ENCODE data around the gene CFAP77.

Gene CFAP77

DNA sequence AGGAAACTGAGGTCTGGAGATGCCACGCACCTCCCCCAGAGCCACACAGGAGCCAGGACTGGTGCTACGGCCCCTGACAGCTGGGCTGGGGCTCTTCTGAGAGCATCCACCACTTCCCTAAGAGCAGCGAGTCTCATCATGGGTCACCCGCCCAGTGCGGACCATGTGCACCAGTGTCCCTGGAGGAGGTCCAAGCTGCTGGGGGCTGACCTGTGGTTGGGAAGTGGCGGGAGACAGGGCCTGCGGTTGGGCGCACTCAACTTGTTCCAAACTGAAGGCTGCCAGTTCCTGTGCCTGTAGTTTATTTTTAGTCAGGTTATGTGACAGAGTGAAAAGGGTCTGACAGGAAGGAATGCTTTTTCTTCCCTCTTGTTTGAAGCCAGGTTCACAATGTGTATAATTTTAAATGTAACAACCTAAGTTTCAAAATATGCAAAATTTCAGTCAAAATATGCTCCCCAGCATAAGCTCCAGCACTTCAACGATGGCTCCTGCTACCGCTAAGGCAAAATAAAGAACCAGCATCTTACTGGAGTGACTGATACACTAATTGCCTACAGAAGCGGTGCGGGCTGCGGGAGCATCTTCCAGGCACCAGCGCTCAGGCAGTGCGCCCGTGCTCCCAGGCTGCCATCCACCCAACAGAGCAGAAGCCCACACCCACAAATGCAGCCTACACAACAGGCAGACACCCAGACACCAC lies 187.2 kb downstream of the CFAP77 start:
- no peak for DNase-seq (ENCODE audit: low spot score)

DNA sequence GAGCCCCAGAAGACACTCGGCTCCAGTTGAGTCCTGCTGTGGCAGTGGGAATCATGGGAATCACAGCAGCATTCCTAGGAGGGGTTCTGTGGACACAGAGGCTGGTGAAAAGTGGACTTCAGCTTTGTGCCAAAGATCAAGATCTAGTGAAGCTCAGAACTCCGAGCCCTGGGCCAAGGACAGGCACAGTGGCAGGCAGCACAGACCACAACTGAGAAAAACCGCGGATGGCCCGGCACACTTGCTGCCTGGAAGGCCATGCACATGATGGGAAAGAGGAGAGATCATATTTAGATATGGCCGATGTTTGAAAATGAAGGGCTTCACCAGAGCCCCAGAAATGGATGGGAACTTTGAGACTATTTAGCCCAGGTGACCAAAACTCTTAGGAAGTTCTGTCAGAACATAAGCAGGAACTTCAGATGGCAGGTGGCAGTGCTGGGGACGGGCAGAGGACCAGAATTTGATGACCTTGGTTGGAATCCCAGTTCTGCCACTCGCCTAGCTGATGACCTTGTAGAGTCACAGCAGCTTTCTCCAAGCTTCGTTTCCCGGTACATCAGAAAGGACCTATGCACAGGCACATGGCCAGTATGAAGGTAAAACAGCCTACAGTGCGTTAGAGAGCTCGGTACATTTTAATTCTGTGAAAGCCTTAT lies 190.4 kb downstream of the CFAP77 start:
- no peak for DNase-seq (ENCODE audit: low spot score)

DNA sequence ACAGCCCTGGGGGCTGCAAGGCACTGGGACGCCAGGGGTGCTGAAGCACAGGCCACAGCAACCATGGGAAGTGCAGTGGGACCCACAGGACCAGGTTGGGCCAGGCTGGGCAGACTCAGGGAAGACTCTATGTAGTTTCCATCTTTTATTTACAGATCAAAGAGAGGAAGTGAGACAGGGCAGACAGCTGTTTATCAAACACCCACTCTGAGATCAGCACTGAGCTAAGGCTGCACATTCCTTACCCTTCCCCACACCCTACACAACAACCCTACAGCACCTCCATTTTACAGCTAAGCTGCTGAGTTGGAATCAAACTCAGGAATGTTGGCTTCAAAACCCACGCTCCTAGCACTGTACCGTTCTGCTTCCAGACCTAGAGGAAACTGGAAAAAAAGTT lies 192.2 kb downstream of the CFAP77 start:
- no peak for DNase-seq (ENCODE audit: low spot score)

DNA sequence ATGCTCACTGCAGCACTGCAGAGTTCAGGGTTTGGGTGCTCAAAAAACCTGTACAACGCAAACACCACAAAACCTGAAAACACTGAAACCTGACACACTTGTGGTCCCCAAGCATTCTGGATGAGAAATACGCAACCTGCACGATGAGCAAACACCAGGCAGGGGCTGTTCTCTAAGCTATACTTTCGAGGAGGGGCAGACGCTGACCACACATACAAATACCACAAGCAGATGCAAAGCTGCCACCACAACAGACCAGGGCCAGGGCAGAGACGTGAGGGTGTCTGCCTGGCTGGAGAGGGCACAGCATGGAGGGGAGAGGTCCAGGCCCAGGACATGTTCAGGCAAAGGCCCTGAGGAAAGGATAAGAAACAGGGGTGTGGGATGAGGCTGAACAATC lies 195.4 kb downstream of the CFAP77 start:
- no peak for DNase-seq (ENCODE audit: low spot score)

DNA sequence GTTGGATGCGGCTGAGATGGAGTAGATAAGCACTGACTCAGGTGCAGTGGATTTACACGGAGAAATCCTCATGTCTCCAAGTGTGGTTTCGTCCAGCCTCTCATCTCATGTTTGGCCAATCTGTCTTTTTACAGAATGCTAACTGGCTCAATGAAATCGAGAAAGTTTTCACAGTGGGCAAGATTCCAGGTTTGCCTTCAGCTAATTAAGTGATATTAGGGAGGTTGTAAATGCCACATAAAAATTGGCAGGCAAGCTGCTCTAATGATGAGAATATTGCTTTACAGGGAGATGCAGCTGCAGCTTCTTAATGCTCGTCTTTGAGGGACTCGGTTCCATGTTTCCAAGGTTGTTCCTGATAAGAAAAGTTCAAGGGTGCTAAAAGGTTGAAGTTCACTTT lies 196.1 kb downstream of the CFAP77 start:
- no peak for DNase-seq (ENCODE audit: low spot score)

GRCh38 chr9:132609184-132609583 lies 199.2 kb downstream of the CFAP77 start:
- DNase-seq (ENCODE audit: low spot score): no peak

DNA sequence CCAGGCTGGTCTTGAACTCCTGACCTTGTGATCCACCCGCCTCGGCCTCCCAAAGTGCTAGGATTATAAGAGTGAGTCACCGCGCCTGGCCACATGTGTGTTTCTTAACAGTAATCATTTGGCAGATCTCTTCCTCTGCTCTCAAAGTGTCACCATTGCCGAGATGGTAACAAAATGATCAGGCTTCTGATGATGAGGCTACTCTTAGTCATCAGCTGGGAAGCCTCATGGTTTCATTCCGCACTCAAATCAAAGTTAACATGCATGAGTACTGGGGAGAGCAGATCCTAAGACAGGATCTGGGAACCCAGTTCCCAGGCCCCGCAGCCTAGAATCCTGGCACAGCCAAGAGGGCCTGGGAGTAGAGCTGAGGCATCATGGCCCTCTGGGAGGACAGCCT lies 199.8 kb downstream of the CFAP77 start:
- no peak for DNase-seq (ENCODE audit: low spot score)

- no peak for DNase-seq (ENCODE audit: low spot score)
Measured at GRCh38 chr9:132610661-132611060, 200.7 kb downstream of the CFAP77 start.

- no peak for DNase-seq (ENCODE audit: low spot score)
Measured at GRCh38 chr9:132614324-132614723, 204.3 kb downstream of the CFAP77 start.

DNA sequence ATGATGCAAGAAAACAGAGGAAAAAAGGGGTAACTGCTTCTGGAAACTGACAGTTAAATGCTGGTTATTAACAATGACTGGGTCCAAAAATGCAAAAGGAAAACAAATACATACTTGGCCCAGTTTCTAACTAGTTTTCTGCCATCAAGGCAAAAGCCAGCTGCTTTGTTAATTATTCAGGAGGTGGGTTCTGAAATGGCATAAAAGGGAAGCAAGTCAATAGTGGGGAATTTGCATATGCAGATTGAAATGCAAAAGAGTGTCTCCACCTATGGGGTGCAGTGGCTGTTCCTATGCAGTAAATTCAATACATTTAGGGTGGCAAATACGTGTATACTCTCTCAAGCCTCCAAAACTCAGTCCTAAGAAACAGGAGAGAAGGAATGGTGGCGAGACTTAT lies 205.8 kb downstream of the CFAP77 start:
- no peak for DNase-seq (ENCODE audit: low spot score)

GRCh38 chr9:132616725-132617124 lies 206.7 kb downstream of the CFAP77 start:
- no peak for DNase-seq (ENCODE audit: low spot score)

DNA sequence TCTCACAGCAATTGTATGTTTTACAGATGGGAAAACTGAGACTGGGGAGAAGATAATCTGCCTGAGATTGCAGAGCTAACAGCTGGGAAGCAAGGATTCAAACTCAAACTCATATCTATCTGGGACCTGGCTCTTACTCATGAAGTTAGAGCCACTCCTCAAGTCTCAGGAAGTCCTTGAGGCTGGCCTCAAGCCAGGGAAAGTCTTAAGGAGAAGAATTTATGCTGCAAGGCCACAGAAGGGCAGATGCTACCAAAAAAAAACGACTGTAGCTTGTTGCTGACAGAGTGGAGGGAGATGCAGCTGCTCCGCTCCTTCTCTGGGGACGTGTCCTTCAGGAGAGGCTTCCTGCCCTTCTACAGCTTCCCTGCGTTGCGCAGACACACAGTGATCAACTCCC lies 212.1 kb downstream of the CFAP77 start:
- no peak for DNase-seq (ENCODE audit: low spot score)

Data from HuH-7 (cell line).